PC-3 (cell line): ENCODE results near the gene DMD. TPM values are rescaled to one million over a fixed set of nuclear protein-coding genes. Genes with fewer than 3 reads are reported as not detected.

Experiments used
- ATAC-seq: fragments of 200-7000 bp; cut with Tn5 transposase; 2 replicates; pipeline ENCODE4 v1.9.1; 2020; ENCODE audit warnings: mild to moderate bottlenecking, moderate library complexity
- BruUV-seq: library from RNA; stranded (reverse); fragments of 400-500 nt; replicated peaks from 2 replicates; lab custom pipeline; 2021; lab: Mats Ljungman, UMichigan
- CTCF ChIA-PET: fragments of 300-600 bp; sonication (Branson Sonifier 250); formaldehyde crosslinking; loops from one replicate; lab custom pipeline; 2022; ENCODE audit warnings: antibody characterized with exemption; lab: Charles Lee
- POLR2A ChIA-PET: fragments of 300-600 bp; sonication (Branson Sonifier 250); formaldehyde crosslinking; loops from one replicate; lab custom pipeline; 2022; ENCODE audit warnings: antibody characterized with exemption; ENCODE audit not compliant: unreplicated experiment; lab: Charles Lee
- DNase-seq: peaks from one replicate; pipeline ENCODE4 v3.0.0-alpha.2; 2015
- H2AFZ ChIP-seq: fragments of 300-600 bp; sonication (generic); 2 replicates; pipeline ENCODE4 v1.6.0; 2016; ENCODE audit warnings: antibody characterized with exemption, low read length
- H3F3A ChIP-seq: fragments of 300-600 bp; sonication (generic); one replicate; pipeline ENCODE4 v1.6.0; 2017; ENCODE audit warnings: antibody characterized with exemption, low read length, control low read depth, mild to moderate bottlenecking; ENCODE audit not compliant: unreplicated experiment
- H3K27ac ChIP-seq: fragments of 300-600 bp; sonication (generic); 2 replicates; pipeline ENCODE4 v1.5.1; 2016; ENCODE audit warnings: mild to moderate bottlenecking, low read length
- H3K27me3 ChIP-seq: fragments of 300-600 bp; sonication (generic); 2 replicates; pipeline ENCODE4 v1.6.1; 2016; ENCODE audit warnings: low read length, mixed read lengths
- H3K36me3 ChIP-seq: fragments of 300-600 bp; sonication (generic); 2 replicates; pipeline ENCODE4 v1.6.1; 2016; ENCODE audit warnings: low read depth, mixed run types, low read length, mixed read lengths
- H3K4me1 ChIP-seq: fragments of 300-600 bp; sonication (generic); 2 replicates; pipeline ENCODE4 v1.5.1; 2016; ENCODE audit warnings: low read length; ENCODE audit not compliant: insufficient read depth
- H3K4me2 ChIP-seq: fragments of 300-600 bp; sonication (generic); 2 replicates; pipeline ENCODE4 v1.6.0; 2016; ENCODE audit warnings: low read length
- H3K4me3 ChIP-seq: fragments of 300-600 bp; sonication (generic); 2 replicates; pipeline ENCODE4 v1.5.1; 2016; ENCODE audit warnings: mild to moderate bottlenecking, low read length, mixed read lengths
- H3K79me2 ChIP-seq: fragments of 300-600 bp; sonication (generic); 2 replicates; pipeline ENCODE4 v1.6.1; 2017; ENCODE audit warnings: low read length, mixed read lengths
- H3K9ac ChIP-seq: fragments of 300-600 bp; sonication (generic); 2 replicates; pipeline ENCODE4 v1.6.0; 2016; ENCODE audit warnings: mild to moderate bottlenecking, low read length
- H3K9me2 ChIP-seq: fragments of 300-600 bp; sonication (generic); replicated peaks from 2 replicates; pipeline ENCODE4 v1.6.1; 2016; ENCODE audit warnings: mixed run types, low read length, mixed read lengths
- H3K9me3 ChIP-seq: fragments of 300-600 bp; sonication (generic); 2 replicates; pipeline ENCODE4 v1.6.1; 2016; ENCODE audit warnings: low read length, mixed read lengths
- H4K20me1 ChIP-seq: fragments of 300-600 bp; sonication (generic); 2 replicates; pipeline ENCODE4 v1.6.1; 2016; ENCODE audit warnings: low read length, mixed read lengths
- EZH2 ChIP-seq: fragments of 300-600 bp; sonication (generic); IDR thresholded peaks from one replicate; pipeline ENCODE4 v1.6.1; 2017; ENCODE audit warnings: antibody characterized with exemption, mild to moderate bottlenecking, low read length; ENCODE audit not compliant: unreplicated experiment
- EZH2phosphoT487 ChIP-seq: fragments of 300-600 bp; sonication (generic); IDR thresholded peaks from 2 replicates; pipeline ENCODE4 v1.6.1; 2018; ENCODE audit warnings: mild to moderate bottlenecking, antibody characterized with exemption, low read length, borderline replicate concordance
- intact Hi-C: fragments of 100-400 bp; cut with micrococcal nuclease; formaldehyde crosslinking; loops from 2 replicates; pipeline ENCODE4 v1.9.0; 2023
- total RNA-seq: library from RNA; depleted of rRNA; stranded (reverse); fragments of >200 nt; gene quantifications from 2 replicates; pipeline ENCODE4 v1.2.3, GENCODE V29; 2014
- TF ChIP-seq, protein P1 (sequence below): fragments of 300-600 bp; sonication (generic); conservative IDR thresholded peaks from 2 replicates; pipeline ENCODE4 v1.5.1; 2017; ENCODE audit warnings: antibody characterized with exemption, low read depth, mild to moderate bottlenecking, low read length

Gene DMD
- total RNA-seq, 1 experiment from 2014 or later = not detected

DNA sequence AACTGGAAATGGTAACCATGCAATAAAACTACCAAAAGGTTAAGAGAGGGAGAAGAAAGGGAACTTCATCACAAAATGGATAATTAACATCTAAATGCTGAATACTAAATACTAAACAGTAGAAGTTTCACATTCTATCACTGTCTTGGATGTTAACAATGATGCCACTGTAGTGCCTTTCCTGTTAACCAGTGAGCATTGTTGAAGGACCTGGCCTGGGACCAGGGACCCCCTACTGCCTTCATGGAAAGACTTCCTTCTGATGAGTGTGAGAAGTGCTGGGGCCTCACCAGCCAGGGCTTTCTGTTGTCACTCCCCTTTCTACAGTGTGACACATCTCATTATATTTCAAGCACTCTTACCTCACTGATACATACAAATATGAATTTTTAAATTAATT, 1400.2 kb downstream of the DMD start:
- Histone ChIP-seq H3K4me1 (no peaks in the 10 kb centered on the region), H3K27ac (no peak overlapping the region), H3K79me2 (no peaks in the 10 kb centered on the region), H3K9ac (no peak overlapping the region), H2AFZ (no peak overlapping the region), H3K27me3 (no peaks in the 10 kb centered on the region), H3K36me3 (no peaks in the 10 kb centered on the region), H3K9me3 (no peaks in the 10 kb centered on the region), H3K9me2 (no peaks in the 10 kb centered on the region), H3K4me3 (no peak overlapping the region), H4K20me1 (no peaks in the 10 kb centered on the region), H3K4me2 (no peak overlapping the region), H3F3A (no peaks in the 10 kb centered on the region)
- ChIA-PET POLR2A (no interaction called here), CTCF (no interaction called here)
- DNase-seq (no peak), ATAC-seq (no peak)
- BruUV-seq = no TSS peak
- intact Hi-C loops = no loop called here
- TF ChIP-seq EZH2 (no peak), EZH2phosphoT487 (no peak)
- TF ChIP-seq, protein P1, sequence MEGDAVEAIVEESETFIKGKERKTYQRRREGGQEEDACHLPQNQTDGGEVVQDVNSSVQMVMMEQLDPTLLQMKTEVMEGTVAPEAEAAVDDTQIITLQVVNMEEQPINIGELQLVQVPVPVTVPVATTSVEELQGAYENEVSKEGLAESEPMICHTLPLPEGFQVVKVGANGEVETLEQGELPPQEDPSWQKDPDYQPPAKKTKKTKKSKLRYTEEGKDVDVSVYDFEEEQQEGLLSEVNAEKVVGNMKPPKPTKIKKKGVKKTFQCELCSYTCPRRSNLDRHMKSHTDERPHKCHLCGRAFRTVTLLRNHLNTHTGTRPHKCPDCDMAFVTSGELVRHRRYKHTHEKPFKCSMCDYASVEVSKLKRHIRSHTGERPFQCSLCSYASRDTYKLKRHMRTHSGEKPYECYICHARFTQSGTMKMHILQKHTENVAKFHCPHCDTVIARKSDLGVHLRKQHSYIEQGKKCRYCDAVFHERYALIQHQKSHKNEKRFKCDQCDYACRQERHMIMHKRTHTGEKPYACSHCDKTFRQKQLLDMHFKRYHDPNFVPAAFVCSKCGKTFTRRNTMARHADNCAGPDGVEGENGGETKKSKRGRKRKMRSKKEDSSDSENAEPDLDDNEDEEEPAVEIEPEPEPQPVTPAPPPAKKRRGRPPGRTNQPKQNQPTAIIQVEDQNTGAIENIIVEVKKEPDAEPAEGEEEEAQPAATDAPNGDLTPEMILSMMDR = no peak

DNA sequence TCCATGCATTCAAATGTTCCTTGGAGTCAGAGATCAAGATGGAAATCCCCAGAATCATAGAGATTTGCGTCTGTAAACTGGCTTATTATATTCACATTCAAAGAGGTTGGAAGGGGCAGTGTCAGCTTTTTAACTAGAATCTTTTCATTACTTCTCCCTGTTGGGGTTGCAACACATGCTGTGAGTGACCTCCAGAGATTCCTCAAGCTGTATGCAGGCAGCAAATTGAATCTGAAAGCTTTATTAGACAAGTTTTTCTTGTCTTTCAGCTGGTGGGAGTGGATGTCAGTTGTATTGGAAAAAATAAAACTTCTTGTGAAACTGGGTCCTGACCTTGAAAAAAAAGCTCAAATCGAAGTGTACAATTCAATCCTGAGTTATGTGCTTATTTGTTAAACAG, 1403.0 kb downstream of the DMD start:
- H3K36me3 ChIP-seq = no peaks in the 10 kb centered on the region
- intact Hi-C loops = no loop called here
- no peak overlapping the region for H3K27ac ChIP-seq
- ChIA-PET CTCF (no interaction called here), POLR2A (no interaction called here)
- H3K4me1 ChIP-seq = no peaks in the 10 kb centered on the region
- no peak for DNase-seq
- H3K9me2 ChIP-seq = no peaks in the 10 kb centered on the region
- no peak for ATAC-seq
- no peak overlapping the region for H2AFZ ChIP-seq
- H3K27me3 ChIP-seq = no peaks in the 10 kb centered on the region
- no peaks in the 10 kb centered on the region for H3F3A ChIP-seq
- TF ChIP-seq EZH2phosphoT487 (no peak), EZH2 (no peak)
- TF ChIP-seq, protein P1 = no peak
- no peak overlapping the region for H3K4me2 ChIP-seq
- no peak overlapping the region for H3K9ac ChIP-seq
- no peak overlapping the region for H3K4me3 ChIP-seq
- H3K79me2 ChIP-seq = no peaks in the 10 kb centered on the region
- BruUV-seq = no TSS peak
- H3K9me3 ChIP-seq = no peaks in the 10 kb centered on the region; the same call in 1 of the 2 replicates
- H4K20me1 ChIP-seq = no peaks in the 10 kb centered on the region

DNA sequence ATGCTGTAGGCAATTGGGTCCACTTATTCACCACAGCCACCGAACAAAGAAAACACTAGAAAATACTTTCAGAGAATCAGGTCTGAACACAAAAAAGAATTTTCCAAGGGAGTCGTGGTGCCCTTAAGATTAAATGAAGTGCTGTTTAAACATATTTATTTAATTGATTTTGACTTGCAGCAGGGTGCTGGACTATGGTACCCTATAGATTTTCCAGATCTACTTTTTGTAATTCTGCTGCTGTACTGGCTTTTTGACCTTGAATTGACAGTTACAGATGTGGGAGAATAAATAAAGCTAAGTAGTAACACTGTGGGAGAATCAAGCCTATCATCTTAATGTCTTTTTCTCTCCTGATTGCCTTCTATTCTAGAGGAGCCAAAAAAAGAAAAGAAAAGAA, 1404.2 kb downstream of the DMD start:
- POLR2A ChIA-PET = no interaction called here
- no peak overlapping the region for H2AFZ ChIP-seq

More for the DNA sequence above, 1404.2 kb downstream of the DMD start:
- H3K4me2 ChIP-seq = no peak overlapping the region
- CTCF ChIA-PET = no interaction called here
- no peak overlapping the region for H3K4me3 ChIP-seq
- intact Hi-C loops = no loop called here
- H4K20me1 ChIP-seq = no peaks in the 10 kb centered on the region
- no peaks in the 10 kb centered on the region for H3K4me1 ChIP-seq
- H3K9ac ChIP-seq = no peak overlapping the region
- H3K27me3 ChIP-seq = no peaks in the 10 kb centered on the region
- ATAC-seq (no peak), DNase-seq (no peak)
- H3K27ac ChIP-seq = no peak overlapping the region
- TF ChIP-seq, protein P1 = no peak
- TF ChIP-seq EZH2 = no peak
- TF ChIP-seq EZH2phosphoT487 = no peak
- H3F3A ChIP-seq = no peaks in the 10 kb centered on the region
- no peaks in the 10 kb centered on the region for H3K79me2 ChIP-seq
- no peaks in the 10 kb centered on the region; the same call in 1 of the 2 replicates for H3K9me3 ChIP-seq
- no peaks in the 10 kb centered on the region for H3K36me3 ChIP-seq
- no TSS peak for BruUV-seq
- no peaks in the 10 kb centered on the region for H3K9me2 ChIP-seq
